NCI-H748 (cell line): ENCODE results near the gene PRKAG3.
"Not testable (repeated sequence)": the region's sequence is repeated elsewhere in the genome, so short reads cannot be mapped to it uniquely, and the experiment has no call there.

ENCODE experiments used
- DNase-seq: peaks from one replicate; lab custom pipeline; 2025; ENCODE audit not compliant: unreplicated experiment; lab: John Stamatoyannopoulos, UW

Gene PRKAG3

DNA sequence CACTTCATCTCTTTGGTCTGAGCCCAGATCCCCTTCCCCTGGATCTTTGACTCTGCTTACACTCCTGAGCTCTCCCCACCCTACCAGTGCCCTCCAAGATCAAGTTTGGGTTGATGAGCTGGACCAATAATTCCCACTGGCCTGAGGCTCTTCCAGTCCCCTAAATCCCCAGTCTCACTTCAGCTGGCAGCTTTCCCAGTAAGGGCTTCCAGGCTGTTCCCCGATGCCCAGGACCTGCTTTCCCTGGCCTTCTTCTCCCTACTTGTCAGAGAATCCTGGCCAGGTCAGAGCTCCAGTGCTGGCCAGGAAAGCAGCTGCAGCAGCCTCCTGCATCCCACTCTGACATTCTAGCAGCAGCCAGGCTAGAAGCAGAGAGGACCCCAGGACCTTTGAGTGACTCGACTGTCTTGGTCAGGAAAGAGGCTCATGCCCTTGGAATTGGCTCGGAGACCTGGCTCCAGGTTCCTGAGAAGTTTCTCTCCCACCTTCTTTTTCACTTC, 31.5 kb upstream of the PRKAG3 start:
- DNase-seq, result no peak

DNA sequence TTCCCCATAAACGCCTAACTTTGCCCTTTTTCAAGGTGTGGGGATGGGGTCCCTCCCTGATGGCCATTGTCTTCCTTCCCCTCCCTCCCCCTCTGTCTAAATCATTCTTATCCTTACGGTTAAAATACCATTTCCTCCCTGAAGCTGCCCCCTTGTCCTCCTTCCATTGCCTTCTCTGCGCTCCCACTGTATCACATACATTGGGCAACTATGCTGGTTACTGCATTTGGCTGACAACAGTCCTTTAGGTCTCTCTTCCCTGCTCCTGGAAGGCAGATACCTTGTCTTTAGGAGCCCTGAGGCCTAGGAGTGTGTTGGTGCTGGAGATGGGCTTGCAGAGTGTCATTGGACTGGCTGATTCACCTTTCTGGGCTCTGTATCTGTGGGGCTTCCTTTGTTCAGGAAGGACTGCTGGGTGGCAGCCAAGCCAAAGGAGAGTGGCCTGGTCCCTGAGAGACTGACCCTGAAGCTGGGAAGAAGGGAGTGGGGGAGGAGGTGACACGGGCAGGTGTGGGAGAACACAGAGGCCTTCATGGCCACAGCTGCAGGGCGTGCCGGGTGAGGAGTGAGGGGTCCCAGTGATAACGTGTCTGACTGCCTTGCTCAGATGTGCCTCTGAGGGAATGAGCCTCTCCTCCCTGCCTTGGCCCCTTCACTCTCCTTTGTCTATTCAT, 30.2 kb upstream of the PRKAG3 start:
- no peak for DNase-seq

- DNase-seq, result peak; percentile 94
Observed at GRCh38 chr2:218860950-218861381, 29.4 kb upstream of the PRKAG3 start.

- DNase-seq, result peak; percentile 30
Observed at GRCh38 chr2:218859988-218860831, 28.6 kb upstream of the PRKAG3 start.

- DNase-seq, result peak; percentile 41
Observed at GRCh38 chr2:218859556-218859987, 28.0 kb upstream of the PRKAG3 start, which contains the start of gene WNT6. Gene WNT6 (plus strand): TSS chr2:218859805. CDS start chr2:218860038, 233 bp downstream.

GRCh38 chr2:218858671-218859555, 27.3 kb upstream of the PRKAG3 start:
- peak; percentile 30 for DNase-seq

DNA sequence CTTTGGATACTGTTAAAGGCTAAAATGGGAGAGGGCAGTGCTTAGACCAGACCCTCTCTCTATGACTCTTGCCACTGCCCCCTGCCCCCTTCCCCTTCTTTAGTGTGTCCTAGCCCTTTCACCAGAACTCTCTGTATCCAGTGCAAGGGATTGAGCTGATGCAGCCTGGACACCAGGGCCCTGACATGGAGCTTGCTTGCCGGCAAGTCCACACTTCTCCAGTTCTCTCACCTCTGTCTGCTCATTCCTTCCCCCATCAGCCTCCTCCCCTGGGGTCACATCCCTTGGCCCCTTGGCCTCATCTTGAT, 26.5 kb upstream of the PRKAG3 start:
- DNase-seq, result no peak

- DNase-seq, result no peak
Observed at GRCh38 chr2:218857371-218858137, 26.0 kb upstream of the PRKAG3 start.

DNA sequence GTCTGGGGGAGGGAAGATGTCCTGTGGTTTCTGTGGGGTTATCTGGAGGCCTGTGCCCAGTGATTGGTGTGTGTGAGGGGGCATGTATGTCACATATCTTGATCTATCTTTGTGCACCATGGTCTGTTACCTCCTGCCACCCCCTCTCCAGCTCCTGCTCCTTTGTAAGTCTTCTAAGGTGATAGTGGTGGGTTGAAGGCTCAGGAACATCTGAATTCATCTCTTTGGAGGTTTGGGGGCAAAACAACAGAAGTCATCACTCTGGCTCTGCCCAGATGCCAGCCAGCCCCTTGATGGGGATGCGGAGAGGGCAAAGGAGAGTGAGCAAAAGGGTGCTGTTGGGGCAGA, 25.3 kb upstream of the PRKAG3 start:
- no peak for DNase-seq

- no peak for DNase-seq
Observed at GRCh38 chr2:218856167-218856895, 24.7 kb upstream of the PRKAG3 start.

DNA sequence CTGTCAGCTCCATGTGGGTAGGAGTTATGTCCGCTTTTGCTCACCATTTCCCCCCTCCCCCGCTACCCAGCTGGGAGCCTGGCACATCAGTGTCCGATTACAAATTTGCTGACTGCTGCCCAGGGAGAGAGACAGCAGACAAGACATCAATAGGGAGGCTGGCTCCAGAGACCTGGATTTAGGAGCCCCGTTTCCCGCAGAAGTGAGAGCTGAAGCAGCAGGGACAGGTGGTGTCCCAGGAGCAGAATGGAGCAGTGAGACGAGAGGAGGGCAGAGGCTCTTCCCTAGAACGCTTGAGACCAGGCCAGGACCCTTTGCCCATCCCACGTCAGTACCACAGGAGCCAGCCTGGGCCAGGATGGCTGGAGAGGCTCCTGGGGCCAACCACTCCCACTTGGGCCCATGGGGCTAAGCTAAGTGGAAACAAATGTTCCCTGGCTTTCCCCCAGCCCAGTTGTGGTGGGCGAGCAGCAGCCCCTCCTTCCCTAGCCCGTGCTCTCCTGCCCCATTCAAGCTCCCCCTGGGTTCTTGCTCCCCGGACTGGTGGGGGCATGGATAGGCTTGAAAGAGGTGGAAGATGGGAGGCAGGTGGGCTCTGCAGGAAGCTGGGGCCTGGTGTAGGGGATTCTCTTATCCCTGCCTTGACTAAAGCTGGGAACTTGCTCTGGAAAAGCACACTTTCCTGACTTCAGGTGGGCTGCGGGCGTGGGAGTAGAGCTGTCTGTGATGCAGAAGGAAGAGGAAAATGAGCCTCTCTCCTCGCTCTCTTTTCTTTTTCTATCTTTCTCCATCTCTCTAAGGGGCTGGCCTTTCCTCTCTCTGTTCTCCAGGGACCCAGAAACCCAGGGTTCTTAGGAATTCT, 23.9 kb upstream of the PRKAG3 start:
- DNase-seq, result no peak

GRCh38 chr2:218854860-218855259, 23.3 kb upstream of the PRKAG3 start:
- DNase-seq, result no peak

GRCh38 chr2:218853766-218854165, 22.2 kb upstream of the PRKAG3 start:
- no peak for DNase-seq

GRCh38 chr2:218852911-218853667, 21.5 kb upstream of the PRKAG3 start:
- peak; percentile 73 for DNase-seq

GRCh38 chr2:218851286-218851685, 19.7 kb upstream of the PRKAG3 start:
- no peak for DNase-seq

DNA sequence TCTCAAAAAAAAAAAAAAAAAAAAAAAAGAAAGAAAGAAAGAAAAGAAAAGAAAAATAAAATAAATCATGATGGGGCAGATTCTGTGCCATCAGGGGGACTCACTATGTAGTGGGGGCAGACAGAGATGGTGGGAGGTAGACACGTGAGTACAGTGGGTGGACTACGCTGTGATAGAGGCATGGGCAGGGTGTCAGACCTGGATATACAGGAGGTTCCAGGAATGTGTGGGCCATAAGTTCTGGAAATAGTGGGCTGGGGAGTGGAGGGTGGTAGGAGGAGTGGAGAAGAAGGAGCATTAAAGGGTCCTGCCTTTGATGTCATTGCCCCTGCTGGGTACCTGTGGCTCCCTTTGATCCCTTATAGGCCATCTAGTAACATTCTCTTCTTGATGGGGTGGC, 19.2 kb upstream of the PRKAG3 start:
- no peak for DNase-seq

- no peak for DNase-seq
Observed at GRCh38 chr2:218849721-218850120, 18.1 kb upstream of the PRKAG3 start.

DNA sequence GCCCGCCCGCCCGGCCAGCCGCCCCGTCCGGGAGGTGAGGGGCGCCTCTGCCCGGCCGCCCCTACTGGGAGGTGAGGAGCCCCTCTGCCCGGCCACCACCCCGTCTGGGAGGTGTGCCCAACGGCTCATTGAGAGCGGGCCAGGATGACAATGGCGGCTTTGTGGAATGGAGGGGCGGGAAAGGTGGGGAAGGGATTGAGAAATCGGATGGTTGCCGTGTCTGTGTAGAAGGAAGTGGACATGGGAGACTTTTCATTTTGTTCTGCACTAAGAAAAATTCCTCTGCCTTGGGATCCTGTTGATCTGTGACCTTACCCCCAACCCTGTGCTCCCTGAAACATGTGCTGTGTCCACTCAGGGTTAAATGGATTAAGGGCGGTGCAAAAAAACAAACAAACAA, 15.4 kb upstream of the PRKAG3 start:
- DNase-seq, result not testable (repeated sequence)
